HG02588 (cell line): ENCODE measurements around the gene ADGRB2.

ENCODE experiments used
- ATAC-seq: cut with Tn5 transposase; IDR thresholded peaks from one replicate; pipeline ENCODE4 v1.9.1; 2021; ENCODE audit warnings: mild to moderate bottlenecking, moderate library complexity; ENCODE audit not compliant: unreplicated experiment

ADGRB2 gene

GRCh38 chr1:31764312-31765040 lies at the start of gene ADGRB2:
TSS of gene ADGRB2 (minus strand) at chr1:31764340. CDS start at chr1:31757221, 7,119 bp downstream.
- no peak for ATAC-seq

- no peak for ATAC-seq
Observed at GRCh38 chr1:31812158-31812829, 48.2 kb upstream of the ADGRB2 start.

GRCh38 chr1:31811605-31812004 lies 47.5 kb upstream of the ADGRB2 start:
- no peak for ATAC-seq

GRCh38 chr1:31809698-31810097 lies 45.6 kb upstream of the ADGRB2 start:
- ATAC-seq: no peak

- no peak for ATAC-seq
Observed at GRCh38 chr1:31807273-31808048, 43.3 kb upstream of the ADGRB2 start.

GRCh38 chr1:31805318-31805717 lies 41.2 kb upstream of the ADGRB2 start:
- ATAC-seq: no peak

- no peak for ATAC-seq
Observed at GRCh38 chr1:31804098-31804497, 40.0 kb upstream of the ADGRB2 start.

- no peak for ATAC-seq
Observed at GRCh38 chr1:31803610-31804009, 39.5 kb upstream of the ADGRB2 start.

- ATAC-seq: no peak
Observed at GRCh38 chr1:31802190-31803150, 38.3 kb upstream of the ADGRB2 start.

- ATAC-seq: no peak
Observed at GRCh38 chr1:31801458-31801857, 37.3 kb upstream of the ADGRB2 start.

GRCh38 chr1:31800674-31800967 lies 36.5 kb upstream of the ADGRB2 start:
- no peak for ATAC-seq

GRCh38 chr1:31799895-31800673 lies 35.9 kb upstream of the ADGRB2 start:
- ATAC-seq: no peak

GRCh38 chr1:31799196-31799894 lies 35.2 kb upstream of the ADGRB2 start:
- no peak for ATAC-seq

GRCh38 chr1:31798433-31799195 lies 34.5 kb upstream of the ADGRB2 start:
- no peak for ATAC-seq

- ATAC-seq: no peak
Observed at GRCh38 chr1:31798086-31798432, 33.9 kb upstream of the ADGRB2 start.

GRCh38 chr1:31797216-31797615 lies 33.1 kb upstream of the ADGRB2 start:
- ATAC-seq: no peak

GRCh38 chr1:31796707-31797106 lies 32.6 kb upstream of the ADGRB2 start:
- ATAC-seq: no peak

- no peak for ATAC-seq
Observed at GRCh38 chr1:31795801-31796621, 31.9 kb upstream of the ADGRB2 start.
